ENCODE results near the gene PAK6.
A peak's percentile ranks its signal among the peaks of the same experiment; 100 is the strongest.

PAK6 gene

GRCh38 chr15:40272485-40273056 lies 33.7 kb downstream of the PAK6 start:
- H3K36me3 ChIP-seq (ENCODE audit: control insufficient read depth in 1 of 2, insufficient read depth in 2 of 2, low read length in 2 of 2) = no peaks in the 10 kb centered on the region
- H3K4me3 ChIP-seq (ENCODE audit: low read depth in 1 of 2, low read length in 2 of 2) = no peak overlapping the region
- H3K4me1 ChIP-seq (ENCODE audit: control insufficient read depth in 1 of 2, insufficient read depth in 2 of 2, low read length in 2 of 2) = no peaks in the 10 kb centered on the region
- no peaks in the 10 kb centered on the region for H3K9me3 ChIP-seq (ENCODE audit: control insufficient read depth in 1 of 2, low read length in 2 of 2)
- H3K27ac ChIP-seq (ENCODE audit: low read length) = no peak overlapping the region
- H3K27me3 ChIP-seq (ENCODE audit: low read depth, low read length) = no peaks in the 10 kb centered on the region

- Histone ChIP-seq H3K36me3 (ENCODE audit: control insufficient read depth in 1 of 2, insufficient read depth in 2 of 2, low read length in 2 of 2) (no peaks in the 10 kb centered on the region), H3K27ac (ENCODE audit: low read length) (no peak overlapping the region), H3K9me3 (ENCODE audit: control insufficient read depth in 1 of 2, low read length in 2 of 2) (no peaks in the 10 kb centered on the region), H3K4me1 (ENCODE audit: control insufficient read depth in 1 of 2, insufficient read depth in 2 of 2, low read length in 2 of 2) (no peaks in the 10 kb centered on the region), H3K4me3 (ENCODE audit: low read depth in 1 of 2, low read length in 2 of 2) (no peak overlapping the region), H3K27me3 (ENCODE audit: low read depth, low read length) (peaks cover 7% of the 10 kb centered on the region)
Observed at GRCh38 chr15:40273428-40273827, 34.6 kb downstream of the PAK6 start.

- peaks cover 0 to 3% of the 10 kb centered on the region in 2 donors for H3K4me1 ChIP-seq (ENCODE audit: control insufficient read depth in 1 of 2, insufficient read depth in 2 of 2, low read length in 2 of 2)
- H3K27me3 ChIP-seq (ENCODE audit: low read depth, low read length) = peaks cover 15% of the 10 kb centered on the region
- H3K27ac ChIP-seq (ENCODE audit: low read length) = no peak overlapping the region
- H3K9me3 ChIP-seq (ENCODE audit: control insufficient read depth in 1 of 2, low read length in 2 of 2) = no peaks in the 10 kb centered on the region
- no peaks in the 10 kb centered on the region for H3K36me3 ChIP-seq (ENCODE audit: control insufficient read depth in 1 of 2, insufficient read depth in 2 of 2, low read length in 2 of 2)
- no peak overlapping the region for H3K4me3 ChIP-seq (ENCODE audit: low read depth in 1 of 2, low read length in 2 of 2)
Observed at GRCh38 chr15:40274350-40275274, 35.7 kb downstream of the PAK6 start.

- H3K27ac ChIP-seq (ENCODE audit: low read length) = no peak overlapping the region
- peaks cover 0 to 7% of the 10 kb centered on the region in 2 donors for H3K4me1 ChIP-seq (ENCODE audit: control insufficient read depth in 1 of 2, insufficient read depth in 2 of 2, low read length in 2 of 2)
- H3K9me3 ChIP-seq (ENCODE audit: control insufficient read depth in 1 of 2, low read length in 2 of 2) = no peaks in the 10 kb centered on the region
- H3K4me3 ChIP-seq (ENCODE audit: low read depth in 1 of 2, low read length in 2 of 2) = no peak overlapping the region
- H3K36me3 ChIP-seq (ENCODE audit: control insufficient read depth in 1 of 2, insufficient read depth in 2 of 2, low read length in 2 of 2) = no peaks in the 10 kb centered on the region
- H3K27me3 ChIP-seq (ENCODE audit: low read depth, low read length) = peaks cover 23% of the 10 kb centered on the region
Observed at GRCh38 chr15:40275523-40275922, 36.7 kb downstream of the PAK6 start.

GRCh38 chr15:40275954-40276353 lies 37.1 kb downstream of the PAK6 start:
- H3K4me3 ChIP-seq (ENCODE audit: low read depth in 1 of 2, low read length in 2 of 2) = no peak overlapping the region
- H3K9me3 ChIP-seq (ENCODE audit: control insufficient read depth in 1 of 2, low read length in 2 of 2) = no peaks in the 10 kb centered on the region
- H3K36me3 ChIP-seq (ENCODE audit: control insufficient read depth in 1 of 2, insufficient read depth in 2 of 2, low read length in 2 of 2) = no peaks in the 10 kb centered on the region
- H3K27me3 ChIP-seq (ENCODE audit: low read depth, low read length) = peaks cover 27% of the 10 kb centered on the region
- H3K4me1 ChIP-seq (ENCODE audit: control insufficient read depth in 1 of 2, insufficient read depth in 2 of 2, low read length in 2 of 2) = peaks cover 0 to 7% of the 10 kb centered on the region in 2 donors
- H3K27ac ChIP-seq (ENCODE audit: low read length) = no peak overlapping the region

- Histone ChIP-seq H3K4me1 (ENCODE audit: control insufficient read depth in 1 of 2, insufficient read depth in 2 of 2, low read length in 2 of 2) (peaks cover 0 to 7% of the 10 kb centered on the region in 2 donors), H3K36me3 (ENCODE audit: control insufficient read depth in 1 of 2, insufficient read depth in 2 of 2, low read length in 2 of 2) (no peaks in the 10 kb centered on the region), H3K27ac (ENCODE audit: low read length) (no peak overlapping the region), H3K9me3 (ENCODE audit: control insufficient read depth in 1 of 2, low read length in 2 of 2) (no peaks in the 10 kb centered on the region), H3K27me3 (ENCODE audit: low read depth, low read length) (peaks cover 34% of the 10 kb centered on the region), H3K4me3 (ENCODE audit: low read depth in 1 of 2, low read length in 2 of 2) (no peak overlapping the region)
Observed at GRCh38 chr15:40276927-40277326, 38.1 kb downstream of the PAK6 start.

- H3K4me1 ChIP-seq (ENCODE audit: control insufficient read depth in 1 of 2, insufficient read depth in 2 of 2, low read length in 2 of 2) = peaks cover 0 to 12% of the 10 kb centered on the region in 2 donors
- H3K27me3 ChIP-seq (ENCODE audit: low read depth, low read length) = peaks cover 34% of the 10 kb centered on the region
- H3K4me3 ChIP-seq (ENCODE audit: low read depth in 1 of 2, low read length in 2 of 2) = no peak overlapping the region
- H3K9me3 ChIP-seq (ENCODE audit: control insufficient read depth in 1 of 2, low read length in 2 of 2) = no peaks in the 10 kb centered on the region
- no peak overlapping the region for H3K27ac ChIP-seq (ENCODE audit: low read length)
- no peaks in the 10 kb centered on the region for H3K36me3 ChIP-seq (ENCODE audit: control insufficient read depth in 1 of 2, insufficient read depth in 2 of 2, low read length in 2 of 2)
Observed at GRCh38 chr15:40277471-40277870, 38.6 kb downstream of the PAK6 start.

- Histone ChIP-seq H3K27ac (ENCODE audit: low read length) (no peak overlapping the region), H3K4me3 (ENCODE audit: low read depth in 1 of 2, low read length in 2 of 2) (no peak overlapping the region), H3K27me3 (ENCODE audit: low read depth, low read length) (peaks cover 34% of the 10 kb centered on the region), H3K36me3 (ENCODE audit: control insufficient read depth in 1 of 2, insufficient read depth in 2 of 2, low read length in 2 of 2) (no peaks in the 10 kb centered on the region), H3K4me1 (ENCODE audit: control insufficient read depth in 1 of 2, insufficient read depth in 2 of 2, low read length in 2 of 2) (peaks cover 0 to 18% of the 10 kb centered on the region in 2 donors), H3K9me3 (ENCODE audit: control insufficient read depth in 1 of 2, low read length in 2 of 2) (no peaks in the 10 kb centered on the region)
Observed at GRCh38 chr15:40278026-40278425, 39.2 kb downstream of the PAK6 start.

- Histone ChIP-seq H3K4me1 (ENCODE audit: control insufficient read depth in 1 of 2, insufficient read depth in 2 of 2, low read length in 2 of 2) (peaks cover 0 to 21% of the 10 kb centered on the region in 2 donors), H3K27me3 (ENCODE audit: low read depth, low read length) (peaks cover 34% of the 10 kb centered on the region), H3K36me3 (ENCODE audit: control insufficient read depth in 1 of 2, insufficient read depth in 2 of 2, low read length in 2 of 2) (no peaks in the 10 kb centered on the region), H3K9me3 (ENCODE audit: control insufficient read depth in 1 of 2, low read length in 2 of 2) (no peaks in the 10 kb centered on the region), H3K4me3 (ENCODE audit: low read depth in 1 of 2, low read length in 2 of 2) (peak overlapping the region in 1 of 2 donors; percentile 38), H3K27ac (ENCODE audit: low read length) (no peak overlapping the region)
Observed at GRCh38 chr15:40279437-40280141, 40.7 kb downstream of the PAK6 start.

- Histone ChIP-seq H3K36me3 (ENCODE audit: control insufficient read depth in 1 of 2, insufficient read depth in 2 of 2, low read length in 2 of 2) (no peaks in the 10 kb centered on the region), H3K4me3 (ENCODE audit: low read depth in 1 of 2, low read length in 2 of 2) (no peak overlapping the region), H3K27ac (ENCODE audit: low read length) (no peak overlapping the region), H3K4me1 (ENCODE audit: control insufficient read depth in 1 of 2, insufficient read depth in 2 of 2, low read length in 2 of 2) (peaks cover 0 to 29% of the 10 kb centered on the region in 2 donors), H3K27me3 (ENCODE audit: low read depth, low read length) (peaks cover 34% of the 10 kb centered on the region), H3K9me3 (ENCODE audit: control insufficient read depth in 1 of 2, low read length in 2 of 2) (no peaks in the 10 kb centered on the region)
Observed at GRCh38 chr15:40280260-40281056, 41.6 kb downstream of the PAK6 start.

Data from muscle layer of duodenum (tissue), 2 donors.